Central memory CD8-positive, alpha-beta T cell (primary cell): Measurements from ENCODE around the gene FAIM2.
"Not testable (repeated sequence)": the region's sequence is repeated elsewhere in the genome, so short reads cannot be mapped to it uniquely, and the experiment has no call there.

ENCODE experiments used
- ATAC-seq: fragments of 150-1000 bp; cut with Tn5 transposase; replicated peaks from 2 replicates; pipeline ENCODE4 v1.10.0; 2022; ENCODE audit warnings: mild to moderate bottlenecking, moderate FRiP score, moderate number of reproducible peaks; ENCODE audit not compliant: poor library complexity, severe bottlenecking; ENCODE audit errors: extremely low read depth
- DNase-seq, 2 donors: peaks; one replicate each; pipeline ENCODE4 v3.0.0; 2021; ENCODE audit warnings: low spot score in 2 of 2
- H3K27ac Mint-ChIP-seq: one replicate; pipeline ENCODE4 v1.8.0; 2022; ENCODE audit warnings: low read depth, mild to moderate bottlenecking, moderate library complexity, mixed read lengths
- H3K27me3 Mint-ChIP-seq: one replicate; pipeline ENCODE4 v1.8.0; 2022; ENCODE audit warnings: mixed read lengths
- H3K36me3 Mint-ChIP-seq: one replicate; pipeline ENCODE4 v1.8.0; 2022; ENCODE audit warnings: mild to moderate bottlenecking, moderate library complexity, mixed read lengths; ENCODE audit not compliant: insufficient read depth
- H3K4me1 Mint-ChIP-seq: one replicate; pipeline ENCODE4 v1.8.0; 2022; ENCODE audit warnings: mixed read lengths
- H3K4me3 Mint-ChIP-seq: one replicate; pipeline ENCODE4 v1.8.0; 2022; ENCODE audit warnings: mild to moderate bottlenecking, moderate library complexity, mixed read lengths
- H3K9me3 Mint-ChIP-seq: one replicate; pipeline ENCODE4 v1.8.0; 2022; ENCODE audit warnings: mixed read lengths

FAIM2 gene

DNA sequence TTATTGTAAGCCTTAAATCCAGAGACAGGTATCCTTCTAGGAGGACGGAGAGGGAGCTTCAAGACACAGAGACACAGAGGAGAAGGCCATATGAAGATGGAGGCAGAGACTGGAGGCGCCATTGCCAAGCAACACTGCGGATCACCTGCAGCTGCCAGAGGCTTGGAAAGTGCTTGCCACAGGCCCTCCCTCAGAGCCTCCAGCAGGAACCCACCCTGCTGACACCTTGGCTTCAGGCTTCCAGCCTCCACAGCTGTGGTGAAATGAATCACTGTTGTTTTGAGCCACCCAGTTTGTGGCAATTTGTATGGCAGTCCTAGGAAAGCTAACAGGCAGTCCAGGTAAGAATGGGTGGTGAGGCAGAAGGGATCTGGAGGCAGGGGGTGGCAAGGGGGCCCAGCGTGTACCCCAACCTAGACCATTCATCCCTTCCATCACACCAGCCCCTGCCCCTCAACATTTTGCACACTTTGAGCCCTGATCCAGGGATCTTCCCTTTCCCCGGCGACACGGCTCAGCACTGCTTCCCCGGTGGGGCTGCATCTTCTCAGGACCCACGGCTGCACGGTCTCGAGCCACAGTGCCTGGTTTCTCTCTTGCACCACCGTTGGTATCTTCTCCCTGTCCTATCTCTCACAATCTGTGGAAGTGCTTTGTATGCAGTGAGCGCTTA lies 38.5 kb downstream of the FAIM2 start:
- no peak overlapping the region for H3K4me3 Mint-ChIP-seq
- H3K27ac Mint-ChIP-seq = no peak overlapping the region
- DNase-seq (no peak), ATAC-seq (no peak)
- H3K27me3 Mint-ChIP-seq = peaks cover 21% of the 10 kb centered on the region
- no peaks in the 10 kb centered on the region for H3K36me3 Mint-ChIP-seq
- no peaks in the 10 kb centered on the region for H3K4me1 Mint-ChIP-seq
- no peaks in the 10 kb centered on the region for H3K9me3 Mint-ChIP-seq

DNA sequence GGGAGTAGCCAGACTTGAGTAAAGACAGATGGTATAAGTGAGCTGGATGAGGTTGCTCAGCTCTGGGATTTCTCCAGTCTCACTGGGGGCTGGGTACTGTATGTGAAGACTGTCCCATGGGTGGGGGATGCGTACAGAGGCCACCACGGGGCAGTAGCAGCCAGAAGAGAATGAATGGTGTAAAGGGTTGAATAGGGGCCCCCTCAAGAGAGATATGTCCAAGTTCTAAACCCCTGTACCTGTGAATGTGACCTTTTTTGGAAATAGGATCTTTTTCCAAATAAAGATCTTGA lies 39.0 kb downstream of the FAIM2 start:
- H3K4me3 Mint-ChIP-seq = no peak overlapping the region
- H3K27me3 Mint-ChIP-seq = peaks cover 21% of the 10 kb centered on the region
- no peaks in the 10 kb centered on the region for H3K4me1 Mint-ChIP-seq
- H3K27ac Mint-ChIP-seq = no peak overlapping the region
- no peaks in the 10 kb centered on the region for H3K9me3 Mint-ChIP-seq
- no peaks in the 10 kb centered on the region for H3K36me3 Mint-ChIP-seq
- ATAC-seq = no peak
- DNase-seq = no peak

DNA sequence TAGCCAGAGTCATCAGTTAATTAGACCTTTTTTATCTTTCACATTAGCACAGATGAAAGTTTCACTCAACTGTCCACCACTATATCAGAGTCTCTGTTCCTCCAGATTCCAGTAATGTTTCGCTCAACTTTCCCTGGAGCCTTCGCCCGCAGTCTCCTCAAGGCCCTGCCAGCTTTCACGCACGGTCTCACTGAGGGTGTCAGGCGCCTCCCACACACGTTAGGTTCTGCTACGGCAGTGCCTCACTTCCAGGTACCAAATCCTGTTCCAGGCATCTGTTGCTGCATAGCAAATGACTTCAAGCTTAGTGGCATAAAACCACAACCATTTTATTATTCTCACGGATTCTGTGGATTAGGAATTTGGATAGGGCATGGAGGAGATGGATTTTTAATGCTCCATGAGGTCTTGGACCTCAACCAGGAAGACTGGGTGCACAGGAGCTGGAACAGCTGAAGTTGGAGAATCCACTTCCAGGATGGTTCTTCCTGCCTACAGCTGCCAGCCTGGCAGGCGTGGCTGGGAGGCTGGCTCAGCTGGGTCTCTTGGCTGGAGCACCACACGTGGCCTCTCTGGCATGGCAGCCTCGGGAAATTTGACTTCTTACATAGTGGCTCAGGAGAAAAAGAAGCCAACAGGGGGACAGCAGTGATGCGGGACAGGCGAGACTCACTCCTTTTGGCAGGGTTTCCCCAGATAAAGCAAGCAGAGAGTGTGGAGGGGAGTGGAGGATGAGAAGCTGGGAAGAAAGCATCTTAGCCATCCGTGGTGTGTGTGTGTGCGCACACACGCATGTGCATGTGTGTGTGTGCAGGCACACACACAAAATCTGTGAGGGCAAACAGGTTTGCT lies 39.5 kb downstream of the FAIM2 start:
- Mint-ChIP-seq H3K4me3 (no peak overlapping the region), H3K4me1 (no peaks in the 10 kb centered on the region), H3K36me3 (no peaks in the 10 kb centered on the region), H3K27me3 (peaks cover 21% of the 10 kb centered on the region), H3K27ac (no peak overlapping the region), H3K9me3 (no peaks in the 10 kb centered on the region)
- DNase-seq = no peak
- ATAC-seq = no peak

DNA sequence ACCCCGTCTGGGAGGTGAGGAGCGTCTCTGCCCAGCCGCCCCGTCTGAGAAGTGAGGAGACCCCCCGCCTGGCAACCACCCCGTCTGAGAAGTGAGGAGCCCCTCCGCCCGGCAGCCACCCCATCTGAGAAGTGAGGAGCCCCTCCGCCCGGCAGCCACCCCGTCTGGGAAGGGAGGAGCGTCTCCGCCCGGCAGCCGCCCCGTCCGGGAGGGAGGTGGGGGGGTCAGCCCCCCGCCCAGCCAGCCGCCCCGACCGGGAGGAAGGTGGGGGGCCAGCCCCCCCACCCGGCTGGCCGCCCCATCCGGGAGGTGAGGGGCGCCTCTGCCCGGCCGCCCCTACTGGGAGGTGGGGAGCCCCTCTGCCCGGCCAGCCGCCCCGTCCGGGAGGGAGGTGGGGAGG lies 42.8 kb downstream of the FAIM2 start:
- not testable (repeated sequence) for H3K27ac Mint-ChIP-seq, H3K36me3 Mint-ChIP-seq, H3K4me1 Mint-ChIP-seq

DNA sequence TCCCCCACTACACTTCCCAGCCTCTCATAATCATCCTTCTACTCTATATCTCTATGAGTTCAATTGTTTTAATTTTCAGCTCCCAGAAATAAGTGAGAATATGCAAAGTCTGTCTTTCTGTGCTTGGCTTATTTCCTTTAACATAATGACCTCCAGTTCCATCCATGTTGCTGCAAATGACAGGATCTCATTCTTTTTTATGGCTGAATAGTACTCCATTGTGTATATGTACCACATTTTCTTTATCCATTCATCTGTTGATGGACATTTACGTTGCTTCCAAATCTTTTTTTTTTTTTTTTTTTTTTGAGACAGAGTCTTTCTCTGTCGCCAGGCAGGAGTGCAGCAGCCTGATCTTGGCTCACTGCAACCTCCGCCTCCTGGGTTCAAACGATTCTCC lies 47.8 kb downstream of the FAIM2 start:
- DNase-seq, ATAC-seq, H3K9me3 Mint-ChIP-seq, H3K4me3 Mint-ChIP-seq, H3K36me3 Mint-ChIP-seq, H3K4me1 Mint-ChIP-seq, H3K27ac Mint-ChIP-seq: not testable (repeated sequence)
- peaks cover 20% of the 10 kb centered on the region for H3K27me3 Mint-ChIP-seq

More for the DNA sequence above, 42.8 kb downstream of the FAIM2 start:
- ATAC-seq, H3K9me3 Mint-ChIP-seq, H3K4me3 Mint-ChIP-seq, DNase-seq: not testable (repeated sequence)
- H3K27me3 Mint-ChIP-seq = peaks cover 20% of the 10 kb centered on the region

DNA sequence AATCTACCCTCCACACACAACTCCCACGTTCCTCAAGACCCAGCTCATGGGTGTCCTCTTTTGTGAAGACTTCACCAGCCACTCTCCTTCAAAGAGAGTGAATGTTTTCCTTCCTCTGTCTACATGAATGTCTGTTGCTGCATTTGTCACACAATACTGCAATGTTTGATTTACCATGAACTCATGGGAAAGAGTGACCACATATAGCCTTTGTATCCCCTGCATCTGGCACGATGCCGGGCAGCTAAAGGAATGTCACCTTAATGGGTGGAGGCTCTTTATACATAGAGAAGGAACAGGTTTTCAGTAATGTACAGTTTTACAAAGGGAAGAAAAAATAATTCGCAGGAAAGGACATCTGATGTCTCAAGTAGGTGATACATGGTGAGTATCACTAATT lies 48.7 kb downstream of the FAIM2 start:
- Mint-ChIP-seq H3K27me3 (peaks cover 26% of the 10 kb centered on the region), H3K4me1 (no peaks in the 10 kb centered on the region), H3K4me3 (no peak overlapping the region), H3K27ac (no peak overlapping the region), H3K36me3 (no peaks in the 10 kb centered on the region), H3K9me3 (no peaks in the 10 kb centered on the region)
- DNase-seq (no peak), ATAC-seq (no peak)

DNA sequence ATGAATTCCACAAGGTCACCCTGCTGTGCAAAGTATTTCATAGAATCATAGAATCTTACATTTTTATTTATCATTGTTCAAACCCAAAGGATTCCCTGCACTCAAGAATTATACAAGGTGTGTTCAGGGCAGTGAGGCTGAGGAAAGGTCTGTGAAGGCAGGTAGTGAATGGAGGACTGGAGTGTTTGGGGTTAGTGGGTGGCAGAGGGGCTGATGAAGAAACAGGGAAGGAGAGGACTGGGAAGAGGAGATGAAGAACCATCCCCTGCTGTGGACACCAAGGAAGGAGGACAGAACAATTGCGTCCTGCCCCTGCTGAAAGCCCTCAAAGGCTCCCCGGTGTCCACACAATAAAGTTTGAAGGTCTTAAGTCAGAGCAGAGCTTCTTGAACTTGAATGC lies 50.0 kb downstream of the FAIM2 start:
- Mint-ChIP-seq H3K4me1 (no peaks in the 10 kb centered on the region), H3K27me3 (peaks cover 34% of the 10 kb centered on the region), H3K36me3 (no peaks in the 10 kb centered on the region), H3K4me3 (no peak overlapping the region), H3K9me3 (no peaks in the 10 kb centered on the region), H3K27ac (no peak overlapping the region)
- DNase-seq = no peak
- ATAC-seq = no peak

DNA sequence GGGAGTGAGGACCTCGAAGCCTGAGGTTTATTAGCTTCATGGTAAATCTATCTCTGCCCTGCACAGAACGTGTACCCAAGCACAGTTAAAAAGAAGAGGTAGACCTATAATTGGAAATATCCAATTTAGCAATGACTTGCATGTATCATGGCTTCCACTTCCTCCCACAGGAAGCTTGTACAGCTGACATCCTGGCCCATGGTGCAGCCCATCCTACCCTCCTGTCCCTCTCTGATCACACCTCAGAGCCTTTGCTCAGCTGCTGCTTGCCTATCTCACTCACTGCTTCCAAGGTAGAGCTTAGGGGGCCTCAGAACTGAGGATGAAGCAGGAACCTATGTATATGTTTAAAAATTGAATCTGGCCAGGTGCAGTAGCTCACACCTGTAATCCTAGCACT lies 56.5 kb downstream of the FAIM2 start:
- no peak for ATAC-seq
- Mint-ChIP-seq H3K4me3 (no peak overlapping the region), H3K4me1 (peaks cover 21% of the 10 kb centered on the region), H3K36me3 (peaks cover 2% of the 10 kb centered on the region), H3K27ac (no peak overlapping the region), H3K9me3 (no peaks in the 10 kb centered on the region), H3K27me3 (peaks cover 31% of the 10 kb centered on the region)
- no peak for DNase-seq

DNA sequence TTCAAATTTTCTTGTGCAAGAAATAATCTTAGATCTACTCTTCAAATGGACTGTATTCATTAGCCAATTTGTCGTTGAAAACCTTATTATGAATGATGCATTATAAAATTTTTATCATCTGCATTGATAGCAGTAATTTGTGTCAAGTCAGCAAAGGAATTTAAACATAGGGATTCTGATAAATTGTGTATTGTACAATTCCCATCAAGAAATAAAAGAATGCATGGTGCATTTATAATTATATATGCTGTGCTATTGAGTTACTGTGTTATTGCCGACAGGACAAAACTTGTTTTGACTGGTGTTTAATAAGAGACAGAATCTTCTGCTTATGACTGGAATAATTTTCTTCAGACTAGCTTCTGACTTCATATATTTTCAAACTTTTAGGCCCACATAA lies 57.7 kb downstream of the FAIM2 start:
- no peak overlapping the region for H3K4me3 Mint-ChIP-seq
- ATAC-seq (no peak), DNase-seq (no peak)
- H3K27me3 Mint-ChIP-seq = peaks cover 20% of the 10 kb centered on the region
- H3K9me3 Mint-ChIP-seq = no peaks in the 10 kb centered on the region
- H3K4me1 Mint-ChIP-seq = peaks cover 32% of the 10 kb centered on the region
- no peak overlapping the region for H3K27ac Mint-ChIP-seq
- H3K36me3 Mint-ChIP-seq = peaks cover 5% of the 10 kb centered on the region

DNA sequence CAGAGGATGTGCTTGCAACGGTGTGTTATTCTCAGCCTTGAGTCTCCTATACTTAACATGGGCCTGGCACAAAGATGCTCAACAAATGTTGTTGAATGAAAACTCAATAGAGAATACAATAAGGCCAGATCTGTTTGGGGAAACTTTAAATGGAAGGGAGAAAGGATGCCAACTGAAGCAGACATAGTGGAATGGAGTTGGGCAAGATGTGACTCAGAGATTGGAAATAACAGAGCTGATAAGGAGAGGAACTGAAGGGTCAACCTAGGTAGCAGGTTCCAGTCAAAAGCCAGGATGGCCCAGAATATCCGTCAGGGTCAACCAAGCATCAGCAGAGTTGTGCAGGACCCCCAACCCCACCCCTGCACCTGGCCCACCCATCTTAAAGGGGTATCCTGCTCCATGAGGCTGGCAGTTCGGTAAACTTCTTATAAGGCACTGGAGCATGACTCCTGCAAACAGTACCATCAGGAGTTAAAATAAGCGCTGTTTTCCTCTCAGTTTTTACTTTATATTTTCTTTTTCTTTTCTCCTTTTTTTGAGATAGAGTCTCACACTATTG lies 59.7 kb downstream of the FAIM2 start:
- H3K4me3 Mint-ChIP-seq = peak overlapping the region; percentile 87
- no peak for DNase-seq
- ATAC-seq = no peak
- peaks cover 5% of the 10 kb centered on the region for H3K36me3 Mint-ChIP-seq
- H3K27me3 Mint-ChIP-seq = peaks cover 7% of the 10 kb centered on the region
- H3K9me3 Mint-ChIP-seq = no peaks in the 10 kb centered on the region
- peaks cover 40% of the 10 kb centered on the region for H3K4me1 Mint-ChIP-seq
- H3K27ac Mint-ChIP-seq = no peak overlapping the region

DNA sequence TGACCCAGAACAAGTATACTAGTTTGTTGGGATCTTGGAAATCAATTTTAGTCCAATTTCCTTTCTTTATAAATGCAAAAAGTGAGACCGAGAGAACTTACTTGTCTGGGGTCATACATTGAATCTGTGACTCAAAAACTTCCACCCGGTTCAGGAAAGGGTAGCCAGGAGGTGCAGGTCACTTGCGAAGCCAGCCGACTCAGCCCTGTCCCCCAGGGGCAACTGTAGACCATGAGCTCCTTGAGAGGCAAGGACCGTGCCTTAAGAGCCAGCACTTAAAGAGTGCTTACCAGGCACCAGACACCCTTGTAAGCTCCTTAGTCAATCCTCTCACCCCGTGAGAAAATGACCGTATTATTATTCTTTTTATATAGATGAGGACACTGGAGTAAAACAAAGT lies 60.3 kb downstream of the FAIM2 start:
- Mint-ChIP-seq H3K4me3 (peak overlapping the region; percentile 87), H3K36me3 (peaks cover 5% of the 10 kb centered on the region), H3K27ac (peak overlapping the region; percentile 90), H3K9me3 (no peaks in the 10 kb centered on the region), H3K4me1 (peaks cover 40% of the 10 kb centered on the region), H3K27me3 (peaks cover 2% of the 10 kb centered on the region)
- ATAC-seq = no peak
- DNase-seq = no peak

DNA sequence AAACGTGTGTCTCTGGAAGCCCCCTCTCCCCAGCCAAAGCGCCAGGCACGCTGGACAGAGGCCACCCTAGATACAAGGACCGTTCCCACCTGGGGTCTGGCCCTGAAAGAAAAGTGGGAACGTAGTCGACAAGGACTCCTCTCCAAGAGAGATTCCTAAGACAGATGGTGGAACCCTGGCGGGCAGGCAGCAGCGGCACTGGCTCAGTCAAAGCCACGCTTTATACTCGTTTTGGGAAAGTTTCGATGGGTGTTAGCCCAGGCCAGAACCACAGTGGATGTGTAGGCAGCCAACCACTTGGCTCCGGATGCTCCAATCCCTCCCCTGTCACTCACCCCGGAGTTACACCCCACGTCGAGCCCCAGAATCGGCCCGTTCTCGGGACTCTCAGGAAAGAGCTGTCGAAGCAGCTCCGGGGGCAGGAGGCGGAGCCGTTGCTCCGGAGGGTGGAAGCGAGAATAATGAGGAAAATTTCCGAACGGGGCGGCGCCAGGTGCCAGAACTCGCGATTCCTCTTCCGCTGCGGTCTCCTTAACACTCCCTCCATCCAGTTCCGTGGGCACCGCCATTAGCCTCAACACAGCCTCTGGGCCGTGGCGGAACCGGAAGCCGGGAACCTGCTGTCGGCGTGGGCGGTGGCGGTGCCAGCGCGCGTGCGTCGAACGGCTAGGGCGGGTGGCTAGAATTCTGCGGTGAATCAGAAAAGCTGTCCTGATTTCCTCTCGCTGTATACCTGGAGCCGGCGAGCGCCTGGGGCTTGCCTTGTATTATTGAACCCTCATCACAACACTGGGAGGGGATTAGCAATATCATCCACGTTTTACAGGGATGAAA lies 61.0 kb downstream of the FAIM2 start, which contains the start of gene BCDIN3D:
Gene BCDIN3D, minus strand, starts transcription at position 588 of the 834 bp plus-strand sequence. Its CDS starts 19 bp downstream, at position 569.
- Mint-ChIP-seq H3K9me3 (no peaks in the 10 kb centered on the region), H3K27me3 (no peaks in the 10 kb centered on the region), H3K4me1 (peaks cover 40% of the 10 kb centered on the region), H3K27ac (peak within 1 kb of the TSS; percentile 90), H3K36me3 (peaks cover 7% of the 10 kb centered on the region), H3K4me3 (peak within 1 kb of the TSS; percentile 87)
- ATAC-seq (peak; percentile 92), DNase-seq (peak; percentile 76 to 80)
